GM19467 (cell line): ENCODE measurements around the gene ZNRF2.

Source experiments
- ATAC-seq: cut with Tn5 transposase; IDR thresholded peaks from one replicate; pipeline ENCODE4 v1.9.1; 2021; ENCODE audit warnings: mild to moderate bottlenecking, moderate library complexity; ENCODE audit not compliant: unreplicated experiment

The ZNRF2 gene

DNA sequence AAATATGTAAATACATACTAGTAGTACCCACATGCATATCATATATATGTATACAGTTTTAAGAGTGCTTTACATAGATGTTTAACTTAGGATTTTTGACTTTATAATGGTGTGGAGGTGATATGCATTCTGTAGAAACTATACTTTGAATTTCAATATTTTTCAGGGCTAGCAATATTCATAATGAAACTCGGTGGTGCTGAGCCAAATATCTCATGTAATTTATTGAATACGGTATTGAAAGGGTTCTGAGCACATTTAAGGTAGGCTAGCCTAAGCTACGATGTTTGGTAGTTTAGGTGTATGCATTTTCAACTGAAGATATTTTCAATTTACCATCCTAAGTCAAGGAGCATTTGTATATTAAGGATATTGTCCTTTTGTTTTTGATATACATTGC lies 36.0 kb downstream of the ZNRF2 start:
- ATAC-seq, result no peak

DNA sequence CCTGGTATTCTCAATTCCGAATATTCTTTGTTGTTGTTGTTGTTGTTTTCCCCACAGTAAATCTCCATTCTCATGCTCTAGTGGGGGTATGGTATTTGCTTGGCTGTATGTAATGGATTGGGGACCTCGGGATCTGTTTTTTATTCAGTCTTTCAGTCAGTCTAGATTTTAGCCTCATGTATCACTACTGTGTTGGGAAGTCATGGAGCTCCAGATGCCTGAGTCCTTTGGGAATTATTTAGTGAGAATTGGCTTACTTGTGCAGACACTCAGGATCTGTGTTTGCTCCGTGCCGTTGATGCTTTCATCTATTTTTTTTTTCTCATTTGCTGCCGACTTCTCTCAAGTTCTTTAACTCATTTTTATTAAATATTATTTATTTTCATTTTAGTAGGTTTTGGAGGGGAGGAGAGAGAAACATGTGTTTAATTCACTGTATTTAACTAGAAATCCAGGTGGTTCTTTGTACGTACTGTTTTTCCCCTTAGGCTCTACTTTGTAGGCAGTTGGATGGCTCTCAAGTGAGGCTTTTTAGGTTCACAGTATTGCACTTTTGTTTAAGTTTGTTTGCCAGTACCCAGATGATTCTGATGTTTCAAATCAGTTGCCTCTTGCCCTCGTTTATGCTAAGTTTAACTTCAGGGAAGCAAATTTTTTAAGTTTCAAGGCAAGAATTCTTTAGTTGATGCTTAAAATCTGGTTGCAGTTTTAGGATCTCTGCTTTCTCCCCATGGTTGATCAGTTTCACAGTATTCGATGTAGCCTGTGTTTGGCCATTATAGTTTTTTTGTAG lies 36.9 kb downstream of the ZNRF2 start:
- no peak for ATAC-seq

DNA sequence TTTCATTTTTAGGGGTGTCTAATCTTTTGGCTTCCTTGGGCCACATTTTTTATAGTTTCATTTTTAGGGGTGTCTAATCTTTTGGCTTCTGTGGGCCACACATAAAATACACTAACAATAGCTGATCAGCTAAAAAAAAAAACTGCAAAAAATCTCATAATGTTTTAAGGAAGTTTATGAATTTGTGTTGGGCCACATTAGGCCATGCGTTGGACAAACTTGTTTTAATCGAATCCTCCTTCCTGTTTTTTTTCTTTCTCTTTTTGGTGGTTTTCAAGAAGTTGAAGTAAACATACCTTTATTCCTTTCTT lies 37.4 kb downstream of the ZNRF2 start:
- ATAC-seq, result no peak

DNA sequence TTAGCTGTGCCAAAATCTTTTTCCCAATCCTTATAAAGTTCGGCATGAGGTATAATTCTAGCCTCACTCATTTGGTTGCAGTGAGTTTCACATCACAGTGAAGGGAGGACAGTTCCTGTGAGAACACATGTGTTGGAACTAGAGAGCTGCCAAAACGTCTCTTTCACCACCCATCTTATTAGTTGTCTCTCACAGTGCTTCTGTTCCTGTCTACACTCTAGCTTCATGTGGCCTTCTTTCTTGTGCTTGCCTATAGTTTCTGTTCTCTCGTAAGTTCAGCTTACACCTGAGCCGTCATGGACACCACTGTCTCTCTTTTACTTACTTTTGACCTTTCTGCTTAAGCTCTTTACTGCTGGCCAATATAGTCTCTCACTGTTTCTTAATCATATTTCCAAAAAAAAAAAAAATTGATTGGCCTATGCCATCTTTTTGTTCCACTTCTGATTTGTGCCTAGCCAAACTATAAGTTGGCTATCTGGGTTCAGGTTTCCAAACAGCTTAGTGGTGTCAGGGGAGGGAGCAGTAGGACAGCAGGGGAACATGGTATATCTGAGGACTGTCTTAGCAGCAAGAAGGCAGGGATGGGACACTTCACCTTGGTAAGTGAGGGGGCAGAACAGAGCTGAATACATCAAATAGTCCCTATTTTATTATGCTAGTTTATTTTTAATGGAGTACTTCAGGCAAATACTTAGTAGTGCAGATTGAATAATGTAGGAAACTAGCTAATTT lies 38.0 kb downstream of the ZNRF2 start:
- peak; percentile 63 for ATAC-seq

- ATAC-seq, result peak; percentile 46
Measured at GRCh38 chr7:30323006-30323355, 38.6 kb downstream of the ZNRF2 start.

GRCh38 chr7:30327813-30328212 lies 43.4 kb downstream of the ZNRF2 start:
- no peak for ATAC-seq

- ATAC-seq, result no peak
Measured at GRCh38 chr7:30328381-30328780, 44.0 kb downstream of the ZNRF2 start.

- ATAC-seq, result no peak
Measured at GRCh38 chr7:30329716-30330115, 45.3 kb downstream of the ZNRF2 start.

GRCh38 chr7:30330134-30331111 lies 46.0 kb downstream of the ZNRF2 start:
- peak; percentile 72 for ATAC-seq

DNA sequence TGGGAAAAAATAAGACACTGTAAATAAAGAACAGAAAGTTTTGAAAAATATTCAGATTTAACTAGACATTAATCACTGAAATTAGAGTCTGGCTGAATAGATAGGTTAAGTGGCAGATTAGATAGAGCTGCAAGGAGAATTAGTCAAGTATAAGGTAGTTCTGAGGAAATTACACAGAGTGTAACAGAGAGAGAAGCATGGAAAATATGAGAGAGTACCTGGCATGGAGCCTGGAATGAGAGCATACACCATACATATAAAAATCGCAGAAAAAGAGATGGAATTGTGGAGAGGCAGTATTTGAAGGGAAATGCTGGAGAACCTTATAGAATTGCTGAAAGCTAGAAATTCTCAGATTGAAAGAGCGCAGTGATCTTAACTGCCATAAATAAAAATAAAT lies 46.9 kb downstream of the ZNRF2 start:
- ATAC-seq, result no peak

- ATAC-seq, result no peak
Measured at GRCh38 chr7:30332549-30332948, 48.2 kb downstream of the ZNRF2 start.

DNA sequence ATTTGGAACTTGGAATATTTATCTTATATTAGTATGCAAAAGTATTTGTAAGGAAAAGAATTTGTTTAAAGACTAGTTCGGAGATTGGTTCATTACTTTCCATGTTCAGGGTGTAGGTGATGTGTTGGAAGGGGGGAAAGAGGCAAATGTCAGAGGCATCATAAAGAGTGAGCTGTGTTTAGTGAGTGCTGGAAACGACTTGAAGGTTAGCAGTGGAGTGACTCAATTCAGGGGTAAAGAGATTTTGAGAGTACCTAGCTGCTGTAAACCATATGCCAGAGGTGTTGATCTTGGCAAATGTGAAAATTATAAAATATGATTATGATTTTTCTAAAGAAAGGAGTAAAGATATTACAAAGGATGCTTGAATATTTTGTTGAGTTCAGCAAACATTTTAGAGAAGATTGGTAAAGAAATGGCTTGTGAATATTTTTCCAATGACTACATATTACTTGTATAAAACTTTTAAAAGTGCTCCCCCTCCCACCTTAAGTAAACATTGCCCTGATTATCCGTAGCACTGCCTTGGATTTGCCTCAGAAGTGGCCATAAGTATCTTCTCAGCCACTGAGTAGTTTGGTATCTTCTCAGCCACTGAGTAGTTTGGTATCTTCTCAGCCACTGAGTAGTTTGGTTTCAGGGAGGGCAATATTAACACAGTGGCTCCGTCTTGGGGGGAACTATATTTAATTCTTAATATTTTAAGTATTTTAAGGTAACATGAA lies 51.5 kb downstream of the ZNRF2 start:
- ATAC-seq, result no peak

DNA sequence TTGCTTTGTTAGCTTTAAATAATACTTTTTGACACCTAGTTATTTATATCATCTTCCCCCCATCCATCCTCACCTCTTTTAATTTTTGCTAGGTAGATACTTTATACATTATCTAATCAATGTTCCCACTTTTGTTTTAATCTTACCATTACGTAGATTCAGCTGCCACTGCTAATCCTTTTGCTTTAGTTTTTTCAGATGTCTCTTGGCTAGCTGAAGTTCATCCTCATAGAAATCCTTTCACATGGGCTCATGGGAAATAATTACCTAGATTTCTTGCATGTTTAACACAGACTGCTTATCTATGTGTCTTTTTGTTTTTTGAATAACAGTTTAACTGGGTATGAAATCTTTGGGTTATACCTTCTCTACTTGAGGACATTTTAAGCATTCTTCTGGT lies 60.1 kb downstream of the ZNRF2 start:
- ATAC-seq, result no peak

GRCh38 chr7:30347226-30348082 lies 63.1 kb downstream of the ZNRF2 start:
- peak; percentile 28 for ATAC-seq

- ATAC-seq, result peak; percentile 70
Measured at GRCh38 chr7:30348083-30348560, 63.7 kb downstream of the ZNRF2 start.

DNA sequence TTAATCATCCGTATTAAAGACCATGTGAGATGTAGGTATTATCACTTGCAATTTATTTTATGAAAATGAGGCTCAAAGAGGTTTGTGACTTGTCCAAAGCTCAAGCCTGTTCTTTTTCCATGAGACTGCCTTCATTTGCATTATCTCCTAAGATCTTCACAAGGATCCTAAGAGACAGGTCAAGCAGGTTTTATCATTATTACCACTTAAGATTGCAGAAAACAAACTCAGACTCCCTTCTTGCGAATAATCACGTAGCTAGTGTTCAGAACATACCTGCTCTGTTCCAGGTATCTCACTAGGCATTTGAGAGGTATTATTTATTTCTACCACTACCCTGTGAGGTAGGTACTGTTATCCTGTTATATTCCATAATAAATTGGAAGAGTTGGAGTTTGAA lies 64.8 kb downstream of the ZNRF2 start:
- no peak for ATAC-seq

- no peak for ATAC-seq
Measured at GRCh38 chr7:30349816-30350215, 65.4 kb downstream of the ZNRF2 start.

DNA sequence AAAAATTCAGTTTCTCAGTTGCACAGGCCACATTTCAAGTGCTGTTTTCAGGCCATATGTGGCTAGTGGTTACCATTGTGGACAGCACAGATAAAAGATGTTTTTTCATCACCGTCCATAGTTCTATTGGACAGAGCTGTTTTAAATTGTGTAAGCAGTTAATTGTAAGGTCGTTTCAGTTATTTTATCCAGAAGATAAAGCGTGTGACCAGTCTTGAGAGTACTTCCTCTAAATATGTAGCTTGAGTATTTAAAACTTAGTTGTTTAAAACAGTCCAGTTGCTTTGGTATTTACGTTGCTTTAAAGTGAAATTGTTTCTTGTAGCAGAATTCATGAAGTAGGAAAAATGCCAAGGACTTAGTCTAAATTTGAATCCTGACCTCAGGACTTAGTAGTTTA lies 66.9 kb downstream of the ZNRF2 start:
- no peak for ATAC-seq

GRCh38 chr7:30351724-30352123 lies 67.3 kb downstream of the ZNRF2 start:
- ATAC-seq, result no peak

DNA sequence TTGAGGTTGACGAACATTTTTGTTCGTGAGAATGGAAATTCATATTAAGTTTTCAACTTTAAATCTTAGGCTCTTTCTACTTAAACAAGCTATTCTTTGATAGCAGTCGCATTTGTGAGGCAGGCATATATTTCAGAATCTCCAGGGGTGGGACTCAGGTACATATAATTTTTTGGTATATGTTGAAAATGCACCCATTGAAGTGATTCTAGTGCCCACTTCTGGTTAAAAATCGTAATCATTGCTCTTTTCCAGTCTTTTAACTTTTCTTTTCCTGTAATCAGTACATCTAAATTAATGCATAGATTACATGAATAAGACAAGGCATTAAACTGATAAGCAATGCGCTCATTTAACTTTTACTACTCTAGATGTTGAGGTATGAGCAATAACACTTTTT lies 67.8 kb downstream of the ZNRF2 start:
- ATAC-seq, result no peak
